ENCODE data around the gene MYO1G.

DNA sequence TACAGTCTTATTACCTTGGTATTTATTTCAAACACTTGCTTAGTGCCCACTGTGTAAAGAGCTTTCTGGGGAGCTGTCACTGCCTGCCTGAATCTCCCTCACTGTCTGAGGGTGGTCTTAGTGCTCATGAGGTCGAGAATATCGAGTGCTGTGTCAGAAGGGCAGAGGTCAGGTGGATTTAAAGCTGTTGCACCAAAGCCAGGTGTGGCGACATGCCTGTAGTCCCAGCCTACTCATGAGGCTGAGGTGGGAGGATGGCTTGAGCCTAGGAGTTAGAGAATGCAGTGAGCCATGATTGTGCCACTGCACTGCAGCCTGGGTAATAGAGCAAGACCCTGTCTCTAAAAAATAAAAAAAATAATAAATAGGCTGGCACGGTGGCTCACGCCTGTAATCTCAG, 42.1 kb upstream of the MYO1G start:
- no peak for TF ChIP-seq SIN3A (IDR thresholded peaks at IDR 0.05; ENCODE audit: borderline replicate concordance, low read depth, low read length)
- TF ChIP-seq NFIC (IDR thresholded peaks at IDR 0.05; ENCODE audit: borderline replicate concordance) = no peak
- TF ChIP-seq, protein P1, sequence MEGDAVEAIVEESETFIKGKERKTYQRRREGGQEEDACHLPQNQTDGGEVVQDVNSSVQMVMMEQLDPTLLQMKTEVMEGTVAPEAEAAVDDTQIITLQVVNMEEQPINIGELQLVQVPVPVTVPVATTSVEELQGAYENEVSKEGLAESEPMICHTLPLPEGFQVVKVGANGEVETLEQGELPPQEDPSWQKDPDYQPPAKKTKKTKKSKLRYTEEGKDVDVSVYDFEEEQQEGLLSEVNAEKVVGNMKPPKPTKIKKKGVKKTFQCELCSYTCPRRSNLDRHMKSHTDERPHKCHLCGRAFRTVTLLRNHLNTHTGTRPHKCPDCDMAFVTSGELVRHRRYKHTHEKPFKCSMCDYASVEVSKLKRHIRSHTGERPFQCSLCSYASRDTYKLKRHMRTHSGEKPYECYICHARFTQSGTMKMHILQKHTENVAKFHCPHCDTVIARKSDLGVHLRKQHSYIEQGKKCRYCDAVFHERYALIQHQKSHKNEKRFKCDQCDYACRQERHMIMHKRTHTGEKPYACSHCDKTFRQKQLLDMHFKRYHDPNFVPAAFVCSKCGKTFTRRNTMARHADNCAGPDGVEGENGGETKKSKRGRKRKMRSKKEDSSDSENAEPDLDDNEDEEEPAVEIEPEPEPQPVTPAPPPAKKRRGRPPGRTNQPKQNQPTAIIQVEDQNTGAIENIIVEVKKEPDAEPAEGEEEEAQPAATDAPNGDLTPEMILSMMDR (IDR thresholded peaks at IDR 0.05) = no peak
- TF ChIP-seq GABPA (IDR thresholded peaks at IDR 0.05; ENCODE audit: low read depth) = no peak
- no peak for TF ChIP-seq EP300 (IDR thresholded peaks at IDR 0.05; ENCODE audit: borderline replicate concordance in 1 of 2, low read depth in 1 of 2, low read length in 1 of 2)
- TF ChIP-seq RAD21 (IDR thresholded peaks at IDR 0.05; ENCODE audit: low read length) = no peak
- TF ChIP-seq RCOR1 (IDR thresholded peaks at IDR 0.05; ENCODE audit: low read length) = no peak
- no peak for TF ChIP-seq YY1 (IDR thresholded peaks at IDR 0.05; ENCODE audit: low read depth)
- TF ChIP-seq JUND (IDR thresholded peaks at IDR 0.05) = no peak
- TF ChIP-seq, protein P2, sequence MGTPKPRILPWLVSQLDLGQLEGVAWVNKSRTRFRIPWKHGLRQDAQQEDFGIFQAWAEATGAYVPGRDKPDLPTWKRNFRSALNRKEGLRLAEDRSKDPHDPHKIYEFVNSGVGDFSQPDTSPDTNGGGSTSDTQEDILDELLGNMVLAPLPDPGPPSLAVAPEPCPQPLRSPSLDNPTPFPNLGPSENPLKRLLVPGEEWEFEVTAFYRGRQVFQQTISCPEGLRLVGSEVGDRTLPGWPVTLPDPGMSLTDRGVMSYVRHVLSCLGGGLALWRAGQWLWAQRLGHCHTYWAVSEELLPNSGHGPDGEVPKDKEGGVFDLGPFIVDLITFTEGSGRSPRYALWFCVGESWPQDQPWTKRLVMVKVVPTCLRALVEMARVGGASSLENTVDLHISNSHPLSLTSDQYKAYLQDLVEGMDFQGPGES (IDR thresholded peaks at IDR 0.05; ENCODE audit: low read depth, low read length) = no peak
- no peak for TF ChIP-seq GATA2 (CRISPR knock-in tag; IDR thresholded peaks at IDR 0.05)
